Skin of body (tissue), 2 donors: ENCODE data around the gene VSIR. TPM values are rescaled to one million over a fixed set of nuclear protein-coding genes. Genes with fewer than 3 reads are reported as not detected.

Source experiments
- DNase-seq: peaks from one replicate; lab custom pipeline; 2025; lab: John Stamatoyannopoulos, UW
- total RNA-seq: library from RNA; depleted of rRNA; stranded (reverse); fragments of >200 nt; gene quantifications from one replicate; pipeline ENCODE4 v1.2.3, GENCODE V29; 2014

The VSIR gene
- total RNA-seq, 1 donor from 2014 or later, result 15.8 TPM

- DNase-seq, result no peak
Measured at GRCh38 chr10:71714031-71714410, 59.3 kb downstream of the VSIR start.

- peak; percentile 79 for DNase-seq
Measured at GRCh38 chr10:71713135-71714030, 59.9 kb downstream of the VSIR start.

- DNase-seq, result no peak
Measured at GRCh38 chr10:71712572-71713134, 60.7 kb downstream of the VSIR start.

- no peak for DNase-seq
Measured at GRCh38 chr10:71712170-71712569, 61.1 kb downstream of the VSIR start.

- DNase-seq, result no peak
Measured at GRCh38 chr10:71711052-71711623, 62.2 kb downstream of the VSIR start.

GRCh38 chr10:71710519-71710918 lies 62.8 kb downstream of the VSIR start:
- DNase-seq, result no peak

GRCh38 chr10:71708897-71709882 lies 64.1 kb downstream of the VSIR start:
- no peak for DNase-seq

- no peak for DNase-seq
Measured at GRCh38 chr10:71708301-71708703, 65.0 kb downstream of the VSIR start.

GRCh38 chr10:71707240-71707789 lies 66.0 kb downstream of the VSIR start:
- DNase-seq, result no peak

- no peak for DNase-seq
Measured at GRCh38 chr10:71706216-71707121, 66.9 kb downstream of the VSIR start.

- no peak for DNase-seq
Measured at GRCh38 chr10:71705582-71705981, 67.7 kb downstream of the VSIR start.

- no peak for DNase-seq
Measured at GRCh38 chr10:71704816-71705215, 68.5 kb downstream of the VSIR start.

- DNase-seq, result no peak
Measured at GRCh38 chr10:71703577-71703976, 69.7 kb downstream of the VSIR start.

GRCh38 chr10:71701496-71702132 lies 71.7 kb downstream of the VSIR start:
- no peak for DNase-seq

GRCh38 chr10:71700731-71701368 lies 72.5 kb downstream of the VSIR start:
- DNase-seq, result no peak

GRCh38 chr10:71698737-71699136 lies 74.6 kb downstream of the VSIR start:
- no peak for DNase-seq

- no peak for DNase-seq
Measured at GRCh38 chr10:71697938-71698709, 75.2 kb downstream of the VSIR start.
